NCI-H1436 treated with DMSO at 0.1 percent for 48 hours (cell line): Measurements from ENCODE around the gene GLOD5.
A peak's percentile ranks its signal among the peaks of the same experiment; 100 is the strongest.
"Not testable (repeated sequence)": the region's sequence is repeated elsewhere in the genome, so short reads cannot be mapped to it uniquely, and the experiment has no call there.

Experiments
- DNase-seq: peaks from one replicate; lab custom pipeline; 2025; lab: John Stamatoyannopoulos, UW

The GLOD5 gene

GRCh38 chrX:48793935-48794334, 32.4 kb downstream of the GLOD5 start:
- DNase-seq = no peak

- no peak for DNase-seq
These were observed 32.9 kb downstream of the GLOD5 start for GRCh38 chrX:48794340-48794910.

GRCh38 chrX:48794911-48795515, 33.5 kb downstream of the GLOD5 start:
- no peak for DNase-seq

GRCh38 chrX:48798318-48798717, 36.8 kb downstream of the GLOD5 start:
- no peak for DNase-seq

GRCh38 chrX:48800574-48801279, 39.2 kb downstream of the GLOD5 start:
- no peak for DNase-seq

GRCh38 chrX:48801280-48802088, 39.9 kb downstream of the GLOD5 start, which contains the start of gene HDAC6:
TSS of gene HDAC6 (plus strand) at chrX:48802067. CDS start at chrX:48802693, 626 bp downstream.
- peak; percentile 92 for DNase-seq

- no peak for DNase-seq
These were observed 40.8 kb downstream of the GLOD5 start for GRCh38 chrX:48802089-48802904.

- DNase-seq = no peak
These were observed 41.3 kb downstream of the GLOD5 start for GRCh38 chrX:48802905-48803200.

GRCh38 chrX:48806081-48806480, 44.5 kb downstream of the GLOD5 start:
- no peak for DNase-seq

GRCh38 chrX:48813644-48814043, 52.1 kb downstream of the GLOD5 start:
- no peak for DNase-seq

GRCh38 chrX:48814722-48815121, 53.2 kb downstream of the GLOD5 start:
- no peak for DNase-seq

GRCh38 chrX:48815266-48815665, 53.7 kb downstream of the GLOD5 start:
- DNase-seq = no peak

GRCh38 chrX:48816014-48816810, 54.7 kb downstream of the GLOD5 start:
- no peak for DNase-seq

- DNase-seq = no peak
These were observed 56.6 kb downstream of the GLOD5 start for GRCh38 chrX:48818098-48818497.

- DNase-seq = no peak
These were observed 57.3 kb downstream of the GLOD5 start for GRCh38 chrX:48818866-48819265.

GRCh38 chrX:48819394-48819793, 57.8 kb downstream of the GLOD5 start:
- not testable (repeated sequence) for DNase-seq

- DNase-seq = no peak
These were observed 61.5 kb downstream of the GLOD5 start for GRCh38 chrX:48823053-48823452.
